CD4-positive, CD25-positive, alpha-beta regulatory T cell (primary cell): ENCODE results near the gene NPFF. TPM values are rescaled to one million over a fixed set of nuclear protein-coding genes. Genes with fewer than 3 reads are reported as not detected.

Experiments used
- ATAC-seq, 2 donors: fragments of 150-1000 bp; cut with Tn5 transposase; one replicate each; pipeline ENCODE4 v1.10.0; 2021; ENCODE audit warnings: low read depth in 2 of 2, moderate number of reproducible peaks in 2 of 2, moderate library complexity in 1 of 2
- DNase-seq, 3 donors: peaks; one replicate each; pipeline versions ENCODE4 v3.0.0 to v3.0.0-alpha.2; 2012 to 2022; ENCODE audit warnings: mixed read lengths in 1 of 3
- H3K27ac ChIP-seq: one replicate; pipeline ENCODE4 v1.7.0; 2013; ENCODE audit warnings: mild to moderate bottlenecking, low read length; ENCODE audit not compliant: insufficient read depth, poor library complexity, severe bottlenecking
- H3K27me3 ChIP-seq: one replicate; pipeline ENCODE4 v1.7.0; 2013; ENCODE audit warnings: low read length; ENCODE audit not compliant: control insufficient read depth, insufficient read depth
- H3K36me3 ChIP-seq: one replicate; pipeline ENCODE4 v1.7.0; 2013; ENCODE audit warnings: mild to moderate bottlenecking, low read length, moderate library complexity; ENCODE audit not compliant: control insufficient read depth, insufficient read depth
- H3K4me1 ChIP-seq: 2 replicates; pipeline ENCODE4 v1.7.0; 2013; ENCODE audit warnings: mild to moderate bottlenecking, low read length; ENCODE audit not compliant: insufficient read depth, control insufficient read depth, poor library complexity, severe bottlenecking
- H3K4me3 ChIP-seq: one replicate; pipeline ENCODE4 v1.7.0; 2013; ENCODE audit warnings: low read depth, mild to moderate bottlenecking, low read length, moderate library complexity
- H3K9me3 ChIP-seq, 2 experiments: 1 replicate in 1 of 2; 2 replicates in 1 of 2; pipeline ENCODE4 v1.7.0; 2013; ENCODE audit warnings: low read length in 2 of 2, mild to moderate bottlenecking in 1 of 2, moderate library complexity in 1 of 2; ENCODE audit not compliant: control insufficient read depth in 2 of 2
- H3K27ac Mint-ChIP-seq, 3 donors: one replicate each; pipeline ENCODE4 v1.8.0; 2020 to 2022; ENCODE audit warnings: mild to moderate bottlenecking in 3 of 3, mixed read lengths in 3 of 3, moderate library complexity in 2 of 3
- H3K27me3 Mint-ChIP-seq: one replicate; pipeline ENCODE4 v1.8.0; 2022; ENCODE audit warnings: mild to moderate bottlenecking, mixed read lengths
- H3K36me3 Mint-ChIP-seq: one replicate; pipeline ENCODE4 v1.8.0; 2020; ENCODE audit warnings: mixed read lengths
- H3K4me1 Mint-ChIP-seq, 4 donors: one replicate each; pipeline ENCODE4 v1.8.0; 2020 to 2022; ENCODE audit warnings: mixed read lengths in 4 of 4, mild to moderate bottlenecking in 1 of 4
- H3K4me3 Mint-ChIP-seq, 4 donors: one replicate each; pipeline ENCODE4 v1.8.0; 2020 to 2022; ENCODE audit warnings: mild to moderate bottlenecking in 4 of 4, mixed read lengths in 4 of 4, moderate library complexity in 3 of 4
- H3K9me3 Mint-ChIP-seq, 7 donors: one replicate each; pipeline ENCODE4 v1.8.0; 2020 to 2022; ENCODE audit warnings: mixed read lengths in 7 of 7, mild to moderate bottlenecking in 3 of 7, moderate library complexity in 2 of 7
- polyA plus RNA-seq, 4 donors: library from polyadenylated mRNA; unstranded; fragments of 300-500 nt; fragmentation: Illumina TruSeq; gene quantifications; one replicate each; pipeline ENCODE4 v1.2.3, GENCODE V29; 2021
- total RNA-seq: library from RNA; stranded (reverse); gene quantifications from one replicate; pipeline ENCODE4 v1.2.3, GENCODE V29; 2022

Gene NPFF
- total and polyA plus RNA-seq, 5 donors from 2014 or later = not detected

- peak overlapping the region; percentile 86 to 94 (median 90) for H3K4me3 Mint-ChIP-seq
- H3K4me1 ChIP-seq = peaks cover 45% of the 10 kb centered on the region
- H3K4me3 ChIP-seq = peak overlapping the region; percentile 47
- ATAC-seq (no peak), DNase-seq (no peak)
- peak overlapping the region; percentile 86 to 90 (median 89) for H3K27ac Mint-ChIP-seq
- no peaks in the 10 kb centered on the region for H3K27me3 ChIP-seq
- H3K4me1 Mint-ChIP-seq = peaks cover 0 to 74% (median 38%) of the 10 kb centered on the region in 4 donors
- no peaks in the 10 kb centered on the region for H3K36me3 ChIP-seq
- no peaks in the 10 kb centered on the region for H3K9me3 ChIP-seq
- no peaks in the 10 kb centered on the region for H3K36me3 Mint-ChIP-seq
- no peaks in the 10 kb centered on the region for H3K27me3 Mint-ChIP-seq
- H3K9me3 Mint-ChIP-seq = no peaks in the 10 kb centered on the region
- peak overlapping the region; percentile 9 for H3K27ac ChIP-seq
Observed at GRCh38 chr12:53498235-53498630, 9.1 kb downstream of the NPFF start.

- Histone ChIP-seq H3K27me3 (no peaks in the 10 kb centered on the region), H3K27ac (no peak overlapping the region), H3K4me3 (no peak overlapping the region), H3K9me3 (no peaks in the 10 kb centered on the region), H3K36me3 (no peaks in the 10 kb centered on the region), H3K4me1 (peaks cover 51% of the 10 kb centered on the region)
- Mint-ChIP-seq H3K27ac (peak overlapping the region; percentile 55 to 86 (median 60)), H3K27me3 (no peaks in the 10 kb centered on the region), H3K36me3 (no peaks in the 10 kb centered on the region), H3K4me3 (peak overlapping the region; percentile 69 to 94 (median 80)), H3K9me3 (no peaks in the 10 kb centered on the region), H3K4me1 (peaks cover 0 to 72% (median 39%) of the 10 kb centered on the region in 4 donors)
- no peak for DNase-seq
- ATAC-seq = no peak
Observed at GRCh38 chr12:53497461-53497860, 9.8 kb downstream of the NPFF start.

GRCh38 chr12:53496752-53497032 is 10.6 kb downstream of the NPFF start:
- ATAC-seq (no peak), DNase-seq (no peak)
- no peaks in the 10 kb centered on the region for H3K27me3 Mint-ChIP-seq
- no peaks in the 10 kb centered on the region for H3K27me3 ChIP-seq
- H3K4me3 ChIP-seq = no peak overlapping the region
- H3K36me3 ChIP-seq = no peaks in the 10 kb centered on the region
- peaks cover 0 to 72% (median 39%) of the 10 kb centered on the region in 4 donors for H3K4me1 Mint-ChIP-seq
- H3K4me1 ChIP-seq = peaks cover 50% of the 10 kb centered on the region
- H3K9me3 Mint-ChIP-seq = no peaks in the 10 kb centered on the region
- H3K27ac ChIP-seq = no peak overlapping the region
- H3K27ac Mint-ChIP-seq = peak overlapping the region in 1 of 3 donors; percentile 5
- H3K36me3 Mint-ChIP-seq = no peaks in the 10 kb centered on the region
- no peaks in the 10 kb centered on the region for H3K9me3 ChIP-seq
- H3K4me3 Mint-ChIP-seq = peak overlapping the region in 3 of 4 donors; percentile 36 to 94 (median 68)

- H3K36me3 ChIP-seq = no peaks in the 10 kb centered on the region
- H3K9me3 ChIP-seq = no peaks in the 10 kb centered on the region
- no peak overlapping the region for H3K27ac ChIP-seq
- H3K4me1 ChIP-seq = peaks cover 46% of the 10 kb centered on the region
- Mint-ChIP-seq H3K27ac (peak overlapping the region in 1 of 3 donors; percentile 72), H3K36me3 (no peaks in the 10 kb centered on the region), H3K27me3 (no peaks in the 10 kb centered on the region), H3K9me3 (no peaks in the 10 kb centered on the region), H3K4me3 (peak overlapping the region in 3 of 4 donors; percentile 53 to 94 (median 76)), H3K4me1 (peaks cover 0 to 67% (median 37%) of the 10 kb centered on the region in 4 donors)
- no peak overlapping the region for H3K4me3 ChIP-seq
- ATAC-seq (no peak), DNase-seq (no peak)
- no peaks in the 10 kb centered on the region for H3K27me3 ChIP-seq
Observed at GRCh38 chr12:53495903-53496751, 11.2 kb downstream of the NPFF start.

- no peaks in the 10 kb centered on the region for H3K27me3 ChIP-seq
- DNase-seq (no peak), ATAC-seq (no peak)
- H3K4me1 ChIP-seq = peaks cover 30% of the 10 kb centered on the region
- no peaks in the 10 kb centered on the region for H3K36me3 ChIP-seq
- Mint-ChIP-seq H3K4me3 (peak overlapping the region; percentile 85 to 93 (median 90)), H3K9me3 (no peaks in the 10 kb centered on the region), H3K36me3 (no peaks in the 10 kb centered on the region), H3K4me1 (peaks cover 0 to 57% (median 29%) of the 10 kb centered on the region in 4 donors), H3K27me3 (no peaks in the 10 kb centered on the region), H3K27ac (peak overlapping the region; percentile 94 to 96 (median 94))
- H3K4me3 ChIP-seq = peak overlapping the region; percentile 85
- H3K27ac ChIP-seq = peak overlapping the region; percentile 82
- no peaks in the 10 kb centered on the region for H3K9me3 ChIP-seq
Observed at GRCh38 chr12:53493610-53494391, 13.5 kb downstream of the NPFF start.

GRCh38 chr12:53492830-53493609 is 14.3 kb downstream of the NPFF start:
- Histone ChIP-seq H3K9me3 (no peaks in the 10 kb centered on the region), H3K27ac (peak overlapping the region; percentile 82), H3K4me3 (peak overlapping the region; percentile 85), H3K27me3 (no peaks in the 10 kb centered on the region), H3K36me3 (peaks cover 1% of the 10 kb centered on the region), H3K4me1 (peaks cover 24% of the 10 kb centered on the region)
- Mint-ChIP-seq H3K4me1 (peaks cover 0 to 49% (median 25%) of the 10 kb centered on the region in 4 donors), H3K9me3 (no peaks in the 10 kb centered on the region), H3K27me3 (no peaks in the 10 kb centered on the region), H3K36me3 (no peaks in the 10 kb centered on the region), H3K4me3 (peak overlapping the region; percentile 85 to 93 (median 90)), H3K27ac (peak overlapping the region; percentile 94 to 96 (median 94))
- ATAC-seq (peak; percentile 88 to 95), DNase-seq (peak; percentile 81 to 87 (median 87))

- no peaks in the 10 kb centered on the region for H3K27me3 Mint-ChIP-seq
- peaks cover 0 to 42% (median 23%) of the 10 kb centered on the region in 4 donors for H3K4me1 Mint-ChIP-seq
- Histone ChIP-seq H3K4me3 (peak overlapping the region; percentile 19), H3K27me3 (no peaks in the 10 kb centered on the region), H3K4me1 (peaks cover 18% of the 10 kb centered on the region), H3K36me3 (peaks cover 7% of the 10 kb centered on the region), H3K9me3 (no peaks in the 10 kb centered on the region), H3K27ac (peak overlapping the region; percentile 82)
- peak overlapping the region; percentile 78 to 93 (median 88) for H3K4me3 Mint-ChIP-seq
- H3K27ac Mint-ChIP-seq = peak overlapping the region in 2 of 3 donors; percentile 94
- ATAC-seq (no peak), DNase-seq (peak in 1 of 3 donors; percentile 21)
- no peaks in the 10 kb centered on the region for H3K36me3 Mint-ChIP-seq
- H3K9me3 Mint-ChIP-seq = no peaks in the 10 kb centered on the region
Observed at GRCh38 chr12:53492188-53492587, 15.1 kb downstream of the NPFF start.
